B cell (primary cell): Measurements from ENCODE around the gene SSX4B. TPM values are rescaled to one million over a fixed set of nuclear protein-coding genes. Genes with fewer than 3 reads are reported as not detected.
"Not testable (repeated sequence)": the region's sequence is repeated elsewhere in the genome, so short reads cannot be mapped to it uniquely, and the experiment has no call there.

Experiments used
- ATAC-seq: fragments of 200-7000 bp; cut with Tn5 transposase; one replicate; pipeline ENCODE4 v1.10.0; 2021; ENCODE audit warnings: low read depth, mild to moderate bottlenecking, moderate number of reproducible peaks, moderate library complexity
- CTCF ChIA-PET: fragments of 350-600 bp; sonication (Branson Sonifier 250); formaldehyde crosslinking; loops from one replicate; lab custom pipeline; 2021; ENCODE audit warnings: antibody characterized with exemption, inconsistent platforms; lab: Charles Lee
- POLR2A ChIA-PET: fragments of 350-600 bp; sonication (Branson Sonifier 250); formaldehyde crosslinking; loops from one replicate; lab custom pipeline; 2021; ENCODE audit warnings: antibody characterized with exemption; lab: Charles Lee
- DNase-seq: peaks from one replicate; pipeline ENCODE4 v3.0.0; 2013
- H2AFZ ChIP-seq: 2 replicates; pipeline ENCODE4 v1.6.1; 2012; ENCODE audit warnings: mild to moderate bottlenecking, low read depth, low read length; ENCODE audit not compliant: insufficient read depth, poor library complexity, severe bottlenecking
- H3K27ac ChIP-seq, 2 donors: 1 replicate in 1 of 2; 2 replicates in 1 of 2; pipeline ENCODE4 v1.5.1; 2012 to 2013; ENCODE audit warnings: low read length in 2 of 2, mild to moderate bottlenecking in 2 of 2, moderate library complexity in 1 of 2
- H3K27me3 ChIP-seq, 4 experiments: fragments of 200-600 bp in 1 of 4; sonication (generic) in 1 of 4; replicated peaks in 1 of 4; 1 replicate in 2 of 4; 2 replicates in 2 of 4; pipeline versions ENCODE4 v1.6.1 to v1.7.0; 2013 to 2016; ENCODE audit warnings: low read length in 3 of 4, mild to moderate bottlenecking in 2 of 4, mixed read lengths in 1 of 4, moderate library complexity in 1 of 4; ENCODE audit not compliant: insufficient read depth in 4 of 4, control insufficient read depth in 3 of 4; ENCODE audit errors: control extremely low read depth in 1 of 4
- H3K36me3 ChIP-seq, 2 experiments: replicated peaks in 1 of 2; 1 replicate in 1 of 2; 2 replicates in 1 of 2; pipeline versions ENCODE4 v1.6.1 to v1.7.1; 2013; ENCODE audit warnings: low read length in 1 of 2; ENCODE audit not compliant: insufficient read depth in 2 of 2, control insufficient read depth in 1 of 2; ENCODE audit errors: control extremely low read depth in 1 of 2, extremely low read depth in 1 of 2
- H3K4me1 ChIP-seq, 2 donors: fragments of 200-600 bp in 1 of 2; sonication (generic) in 1 of 2; 1 replicate in 1 of 2; 2 replicates in 1 of 2; pipeline versions ENCODE4 v1.5.1 to v1.6.1; 2013 to 2017; ENCODE audit warnings: low read length in 2 of 2; ENCODE audit not compliant: control insufficient read depth in 2 of 2, insufficient read depth in 2 of 2
- H3K4me2 ChIP-seq: replicated peaks from 2 replicates; pipeline ENCODE3; 2012; ENCODE audit warnings: mild to moderate bottlenecking, low read depth, low read length; ENCODE audit not compliant: poor library complexity, severe bottlenecking
- H3K4me3 ChIP-seq, 5 experiments: fragments of 200-600 bp in 1 of 5; sonication (generic) in 1 of 5; 1 replicate in 3 of 5; 2 replicates in 2 of 5; pipeline versions ENCODE4 v1.5.1 to v1.7.0; 2011 to 2016; ENCODE audit warnings: low read length in 4 of 5, mild to moderate bottlenecking in 4 of 5, low read depth in 2 of 5, control low read depth in 1 of 5, moderate library complexity in 1 of 5; ENCODE audit not compliant: insufficient read depth in 1 of 5; ENCODE audit errors: control extremely low read depth in 1 of 5, extremely low read depth in 1 of 5
- H3K79me2 ChIP-seq: fragments of 200-600 bp; sonication (generic); one replicate; pipeline ENCODE4 v1.6.0; 2016; ENCODE audit warnings: low read length; ENCODE audit not compliant: control insufficient read depth, insufficient read depth
- H3K9ac ChIP-seq: fragments of 200-600 bp; sonication (generic); 2 replicates; pipeline ENCODE4 v1.6.1; 2017; ENCODE audit warnings: mild to moderate bottlenecking, low read length, moderate library complexity
- H3K9me3 ChIP-seq, 3 donors: one replicate each; pipeline versions ENCODE4 v1.6.1 to v1.7.1; 2013; ENCODE audit warnings: low read length in 2 of 3; ENCODE audit not compliant: control insufficient read depth in 2 of 3, insufficient read depth in 1 of 3; ENCODE audit errors: control extremely low read depth in 1 of 3
- H4K20me1 ChIP-seq: 2 replicates; pipeline ENCODE4 v1.6.0; 2012; ENCODE audit warnings: mild to moderate bottlenecking, low read length; ENCODE audit not compliant: insufficient read depth, control insufficient read depth, poor library complexity, severe bottlenecking
- H3K27ac Mint-ChIP-seq: one replicate; pipeline ENCODE4 v1.8.0; 2021; ENCODE audit warnings: mixed read lengths
- H3K27me3 Mint-ChIP-seq: one replicate; pipeline ENCODE4 v1.8.0; 2021; ENCODE audit warnings: mixed read lengths
- H3K4me1 Mint-ChIP-seq: one replicate; pipeline ENCODE4 v1.8.0; 2021; ENCODE audit warnings: mixed read lengths
- H3K4me3 Mint-ChIP-seq: one replicate; pipeline ENCODE4 v1.8.0; 2021; ENCODE audit warnings: mixed read lengths
- H3K9me3 Mint-ChIP-seq: one replicate; pipeline ENCODE4 v1.8.0; 2022; ENCODE audit warnings: mixed read lengths; ENCODE audit not compliant: insufficient read depth
- WGBS: methylation state at CpG from one replicate; pipeline ENCODE4 v1.1.5; 2013; ENCODE audit warnings: missing lambda C conversion rate; ENCODE audit not compliant: insufficient coverage; 5-methylcytosine and 5-hydroxymethylcytosine counted together
- intact Hi-C: fragments of 100-400 bp; cut with micrococcal nuclease; formaldehyde crosslinking; loops from one replicate; pipeline ENCODE4 v1.10.0; 2022
- polyA plus RNA-seq: library from polyadenylated mRNA; depleted of rRNA; stranded (reverse); fragments of >200 nt; gene quantifications from 2 replicates; pipeline ENCODE4 v1.2.3, GENCODE V29; 2012
- total RNA-seq, 2 donors: library from RNA; stranded (reverse); fragments of 120-200 nt in 1 of 2; gene quantifications; 1 replicate in 1 of 2; 2 replicates in 1 of 2; pipeline versions ENCODE4 v1.2.3 to v1.2.4, GENCODE V29; 2013 to 2022

SSX4B gene
- total and polyA plus RNA-seq, 2 donors (not counting 1 experiment from before 2014, with no cell fraction given) = not detected

- H3K27ac ChIP-seq, H3K4me2 ChIP-seq, H3K9me3 Mint-ChIP-seq, ATAC-seq, H3K79me2 ChIP-seq, H3K4me3 Mint-ChIP-seq, POLR2A ChIA-PET, H3K9ac ChIP-seq, H3K4me3 ChIP-seq, H2AFZ ChIP-seq, H3K27me3 Mint-ChIP-seq, H3K4me1 ChIP-seq, H3K27me3 ChIP-seq, intact Hi-C loops, H3K27ac Mint-ChIP-seq, H3K4me1 Mint-ChIP-seq, H4K20me1 ChIP-seq, H3K36me3 ChIP-seq, H3K9me3 ChIP-seq, DNase-seq, CTCF ChIA-PET: not testable (repeated sequence)
- WGBS = no CpG with 5 or more reads among the region's 1 CpG
Observed at GRCh38 chrX:48397825-48398224, 13.9 kb downstream of the SSX4B start.

DNA sequence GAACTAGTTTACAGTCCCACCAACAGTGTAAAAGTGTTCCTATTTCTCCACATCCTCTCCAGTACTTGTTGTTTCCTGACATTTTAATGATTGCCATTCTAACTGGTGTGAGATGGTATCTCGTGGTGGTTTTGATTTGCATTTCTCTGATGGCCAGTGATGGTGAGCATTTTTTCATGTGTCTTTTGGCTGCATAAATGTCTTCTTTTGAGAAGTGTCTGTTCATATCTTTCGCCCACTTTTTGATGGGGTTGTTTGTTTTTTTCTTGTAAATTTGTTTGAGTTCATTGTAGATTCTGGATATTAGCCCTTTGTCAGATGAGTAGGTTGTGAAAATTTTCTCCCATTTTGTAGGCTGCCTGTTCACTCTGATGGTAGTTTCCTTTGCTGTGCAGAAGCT is 14.8 kb downstream of the SSX4B start:
- H3K27me3 Mint-ChIP-seq, CTCF ChIA-PET, H3K4me3 ChIP-seq, intact Hi-C loops, H3K27ac ChIP-seq, ATAC-seq, H3K79me2 ChIP-seq, H2AFZ ChIP-seq, H4K20me1 ChIP-seq, H3K4me1 Mint-ChIP-seq, H3K4me3 Mint-ChIP-seq, DNase-seq, H3K9ac ChIP-seq, H3K27ac Mint-ChIP-seq, H3K9me3 Mint-ChIP-seq, H3K27me3 ChIP-seq, H3K9me3 ChIP-seq, H3K36me3 ChIP-seq, H3K4me2 ChIP-seq, H3K4me1 ChIP-seq, POLR2A ChIA-PET: not testable (repeated sequence)
- no CpG with 5 or more reads among the region's 2 CpGs for WGBS

DNA sequence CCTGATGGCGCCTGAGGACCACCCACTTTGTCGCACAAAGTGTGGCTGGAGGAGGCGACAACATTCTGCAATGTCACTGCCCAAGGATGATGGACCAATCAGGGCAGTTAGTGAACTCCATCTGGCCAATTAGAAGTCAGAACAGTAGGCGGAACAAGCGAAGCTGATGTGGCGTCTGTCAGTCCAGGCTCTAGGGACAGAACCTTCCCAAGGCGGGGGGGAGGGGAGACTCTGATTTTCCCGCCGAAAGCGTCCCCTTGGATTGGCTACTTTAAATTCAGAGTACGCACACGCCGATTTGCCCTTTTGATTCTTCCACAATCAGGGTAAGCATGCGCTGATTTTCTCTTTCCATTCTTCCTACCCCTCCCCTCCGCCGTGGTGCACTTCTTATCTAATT is 28.5 kb downstream of the SSX4B start, which contains the start of gene SSX4:
TSS of gene SSX4 (plus strand) at position 301 of the 400 bp plus-strand sequence. CDS start 515 bp downstream, outside the sequence.
- ATAC-seq, H3K9ac ChIP-seq, H3K4me3 Mint-ChIP-seq, CTCF ChIA-PET, H2AFZ ChIP-seq, H3K27me3 ChIP-seq, intact Hi-C loops, H3K4me1 ChIP-seq, H3K27me3 Mint-ChIP-seq, H3K4me2 ChIP-seq, H3K9me3 ChIP-seq, H3K36me3 ChIP-seq, H3K27ac ChIP-seq, H3K4me3 ChIP-seq, DNase-seq, H3K4me1 Mint-ChIP-seq, H3K27ac Mint-ChIP-seq, POLR2A ChIA-PET, H4K20me1 ChIP-seq, H3K9me3 Mint-ChIP-seq, H3K79me2 ChIP-seq: not testable (repeated sequence)
- WGBS = no CpG with 5 or more reads among the region's 16 CpGs

GRCh38 chrX:48370408-48370807 is 41.4 kb downstream of the SSX4B start:
- H3K27me3 Mint-ChIP-seq, H3K4me1 ChIP-seq, H3K27ac ChIP-seq, H3K4me3 Mint-ChIP-seq, H3K9me3 ChIP-seq, H3K36me3 ChIP-seq, H3K9me3 Mint-ChIP-seq, H3K4me1 Mint-ChIP-seq, H4K20me1 ChIP-seq, H3K9ac ChIP-seq, H3K4me3 ChIP-seq, POLR2A ChIA-PET, DNase-seq, H3K27ac Mint-ChIP-seq, H3K27me3 ChIP-seq, H2AFZ ChIP-seq, H3K4me2 ChIP-seq, ATAC-seq, H3K79me2 ChIP-seq, CTCF ChIA-PET, intact Hi-C loops: not testable (repeated sequence)
- no CpG with 5 or more reads among the region's 8 CpGs for WGBS
